Glomerular visceral epithelial cell (primary cell): ENCODE data around the gene ARHGEF11.

ENCODE experiments used
- DNase-seq: peaks from one replicate; pipeline ENCODE4 v3.0.0-alpha.2; 2016; ENCODE audit errors: extremely low spot score

Gene ARHGEF11

DNA sequence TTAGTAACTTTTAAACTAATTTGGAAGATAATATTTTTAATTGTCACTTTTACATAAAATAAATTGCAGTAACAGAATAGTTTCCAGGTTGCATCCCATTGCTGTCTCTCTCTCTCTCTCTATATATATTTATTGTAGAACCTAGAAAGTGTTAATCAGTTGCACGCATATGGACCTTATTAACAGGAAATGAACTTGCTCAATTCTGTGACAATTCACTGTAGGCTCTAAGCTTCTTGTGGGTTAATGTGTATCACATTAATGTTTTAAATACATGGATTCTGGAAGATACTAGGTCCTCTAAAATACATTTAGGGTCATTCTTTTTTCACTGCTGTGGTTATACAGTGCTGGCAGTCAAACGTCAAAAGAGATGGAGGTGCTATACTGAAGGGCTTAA is 92.0 kb downstream of the ARHGEF11 start:
- no peak for DNase-seq

- DNase-seq, result no peak
Measured at GRCh38 chr1:156951371-156951770, 94.2 kb downstream of the ARHGEF11 start.

GRCh38 chr1:156949127-156949526 is 96.4 kb downstream of the ARHGEF11 start:
- no peak for DNase-seq

DNA sequence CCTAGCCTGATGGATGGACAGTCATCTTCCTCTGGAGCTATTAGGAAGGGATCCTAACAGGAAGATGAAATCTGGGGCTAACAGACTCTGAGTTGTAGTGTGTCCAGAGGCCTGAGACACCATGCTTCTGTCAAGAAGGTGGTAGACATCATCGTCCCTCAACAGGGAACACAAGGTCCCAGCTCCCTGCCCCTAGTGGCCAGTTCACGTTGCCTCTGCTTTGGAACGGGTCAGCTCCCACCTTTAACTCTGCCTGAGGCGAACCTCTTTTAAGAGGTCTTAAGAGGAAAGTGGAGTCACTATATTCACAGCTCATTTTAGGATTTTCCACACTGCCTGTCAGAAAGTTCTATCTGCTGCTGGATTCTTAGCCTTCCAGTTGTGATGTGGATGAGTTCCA is 96.8 kb downstream of the ARHGEF11 start:
- no peak for DNase-seq

DNA sequence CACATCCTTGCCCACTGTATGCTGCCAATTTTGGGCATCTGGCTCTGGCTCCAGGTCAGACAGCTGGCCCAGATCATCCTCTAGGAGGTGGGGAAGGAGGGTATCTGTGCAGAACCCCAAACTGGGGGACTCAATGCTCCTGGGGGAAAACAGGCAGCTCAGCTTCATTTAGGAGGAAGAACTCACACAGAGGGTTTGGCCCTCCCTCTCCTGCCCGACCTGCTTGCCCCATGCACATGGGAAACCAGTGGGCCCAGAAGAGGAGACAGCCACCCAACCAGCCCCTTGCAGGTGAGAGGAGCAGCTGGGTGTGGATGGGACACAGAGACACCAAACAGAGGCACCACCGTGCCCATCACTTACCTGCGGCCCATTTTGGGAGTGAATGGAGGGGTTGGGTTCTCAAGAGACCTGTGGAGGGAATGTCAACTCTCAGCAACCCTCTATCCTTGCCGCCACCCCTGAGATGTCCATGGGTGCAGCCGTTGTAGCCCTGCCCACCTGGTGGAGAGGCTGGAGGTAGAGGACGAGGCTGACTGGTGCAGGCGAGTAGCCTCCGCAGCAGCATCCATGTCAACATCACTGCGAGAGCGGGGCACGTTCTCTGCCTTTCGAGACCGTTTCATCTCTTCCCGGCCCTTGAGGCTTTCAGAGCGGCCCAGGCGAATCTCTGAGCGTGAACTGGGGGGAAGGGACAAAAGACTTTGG is 97.6 kb downstream of the ARHGEF11 start:
- DNase-seq, result no peak

DNA sequence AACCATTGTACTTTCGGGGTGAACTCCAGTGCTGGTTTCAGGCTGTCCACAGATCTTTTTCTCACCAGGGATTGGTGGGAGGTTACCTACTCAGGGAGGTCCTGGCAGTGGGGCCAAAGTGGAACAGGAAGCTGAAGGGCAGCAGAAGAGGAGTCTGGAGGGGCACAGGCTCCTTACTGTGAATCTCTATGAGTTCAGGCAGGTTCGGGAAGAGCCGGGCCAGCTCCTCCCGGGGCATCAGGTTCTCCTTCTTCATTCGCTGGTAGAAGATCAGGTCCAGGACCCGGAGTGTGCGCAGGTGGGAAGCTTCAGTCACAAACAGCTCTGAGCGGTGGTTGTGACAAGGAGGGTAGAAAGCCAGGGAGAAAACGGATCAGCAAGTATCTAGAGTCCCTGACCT is 98.4 kb downstream of the ARHGEF11 start:
- DNase-seq, result no peak

GRCh38 chr1:156945881-156946661 is 99.5 kb downstream of the ARHGEF11 start:
- no peak for DNase-seq

- no peak for DNase-seq
Measured at GRCh38 chr1:156944848-156945247, 100.7 kb downstream of the ARHGEF11 start.

DNA sequence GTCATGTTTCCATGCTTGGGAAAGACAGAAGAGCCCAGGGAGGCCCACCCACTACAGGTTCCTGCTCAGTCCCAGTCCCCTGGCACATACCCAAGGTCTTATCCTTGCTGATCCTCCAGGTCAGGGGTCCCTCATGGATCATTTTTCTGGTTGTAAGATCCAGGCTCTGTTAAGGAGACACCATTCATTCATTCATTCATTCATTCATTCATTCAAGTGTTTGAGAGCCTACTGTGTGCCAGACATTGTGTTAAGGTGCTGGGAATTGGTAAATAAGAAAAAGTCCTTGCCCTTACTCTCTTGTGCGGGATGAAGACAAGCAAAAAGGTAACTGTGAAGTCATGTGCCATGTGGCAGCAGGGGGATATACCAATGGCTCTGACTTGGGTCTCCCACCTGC is 101.3 kb downstream of the ARHGEF11 start:
- no peak for DNase-seq

DNA sequence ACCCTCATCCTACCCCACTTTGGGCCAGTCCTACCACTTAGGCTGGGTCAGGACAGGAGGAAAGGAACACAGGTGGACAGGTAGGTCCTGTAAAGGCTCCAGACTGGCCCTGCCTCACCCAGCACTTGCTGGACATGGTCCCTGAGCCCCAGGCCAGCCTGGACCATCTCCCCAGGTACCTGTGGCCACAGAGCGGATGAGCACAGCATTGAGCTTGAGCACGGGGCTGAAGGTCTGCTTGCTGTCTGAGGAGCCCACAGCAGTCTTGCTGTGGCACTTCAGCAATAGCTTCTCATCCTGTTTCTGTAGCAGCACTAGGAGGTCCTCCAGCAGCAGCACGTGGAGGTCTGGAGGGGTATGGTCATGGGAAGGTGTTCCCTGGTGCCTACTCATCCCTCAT is 101.8 kb downstream of the ARHGEF11 start:
- DNase-seq, result no peak

- no peak for DNase-seq
Measured at GRCh38 chr1:156942576-156942975, 103.0 kb downstream of the ARHGEF11 start.

DNA sequence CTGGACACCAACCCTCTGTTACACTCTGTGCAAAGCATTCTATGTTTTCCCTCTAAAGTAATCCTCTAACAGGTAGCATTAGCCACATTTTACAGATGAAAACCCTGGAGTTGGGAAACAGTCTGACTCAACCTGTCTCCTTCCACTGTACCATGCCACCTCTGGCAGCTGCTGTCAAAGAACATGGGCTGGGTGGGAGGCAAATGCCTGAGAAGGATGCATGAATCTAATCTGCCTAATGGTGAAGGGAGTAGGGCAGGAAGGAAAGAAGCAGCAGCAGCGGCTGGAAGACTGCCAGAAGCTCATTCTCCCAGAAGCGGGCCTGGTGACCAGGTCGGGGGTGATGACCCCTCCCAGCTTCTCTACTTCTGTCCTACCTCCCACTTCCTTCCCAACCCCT is 103.4 kb downstream of the ARHGEF11 start:
- no peak for DNase-seq

DNA sequence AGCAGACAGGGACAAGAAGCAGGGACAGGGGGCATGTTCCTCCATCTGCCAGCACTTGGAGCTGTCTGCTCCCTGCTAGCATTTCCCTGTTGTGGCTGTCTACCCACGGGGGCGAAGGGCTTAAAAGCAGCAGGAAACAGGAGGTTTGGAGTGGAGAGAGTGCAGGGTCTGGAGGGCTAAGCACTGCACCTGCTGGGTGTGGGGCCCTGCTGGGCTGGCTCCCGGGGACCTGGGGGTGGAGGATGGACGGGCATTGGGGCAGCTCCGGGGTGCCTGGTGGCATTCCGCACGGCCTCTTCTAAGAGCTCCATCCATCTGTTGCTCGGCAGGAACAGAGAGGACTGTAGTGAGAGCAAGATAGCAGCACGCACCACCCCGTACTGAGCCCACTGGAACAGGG is 103.9 kb downstream of the ARHGEF11 start:
- DNase-seq, result no peak

GRCh38 chr1:156939786-156940334 is 105.7 kb downstream of the ARHGEF11 start:
- no peak for DNase-seq

- DNase-seq, result no peak
Measured at GRCh38 chr1:156938813-156939212, 106.7 kb downstream of the ARHGEF11 start.

DNA sequence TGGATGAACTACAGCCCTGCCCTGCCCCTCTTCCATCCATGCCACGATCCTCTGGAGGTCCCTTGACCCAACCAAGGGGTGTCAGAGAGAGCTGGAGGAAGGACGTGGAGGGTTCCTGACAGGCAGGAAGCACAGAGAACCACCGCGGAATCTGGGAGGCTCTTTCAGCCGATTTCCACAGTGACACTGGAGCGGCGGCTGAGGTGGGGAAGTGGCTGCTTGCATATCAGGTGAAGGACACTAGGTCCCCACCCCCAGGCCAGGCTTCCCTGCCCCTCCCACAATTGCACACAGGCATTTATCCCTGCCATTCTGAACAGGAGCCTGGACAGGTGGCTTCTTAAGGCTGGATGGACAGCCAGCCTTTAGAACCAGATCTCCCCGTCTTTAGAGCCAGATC is 107.7 kb downstream of the ARHGEF11 start:
- no peak for DNase-seq

DNA sequence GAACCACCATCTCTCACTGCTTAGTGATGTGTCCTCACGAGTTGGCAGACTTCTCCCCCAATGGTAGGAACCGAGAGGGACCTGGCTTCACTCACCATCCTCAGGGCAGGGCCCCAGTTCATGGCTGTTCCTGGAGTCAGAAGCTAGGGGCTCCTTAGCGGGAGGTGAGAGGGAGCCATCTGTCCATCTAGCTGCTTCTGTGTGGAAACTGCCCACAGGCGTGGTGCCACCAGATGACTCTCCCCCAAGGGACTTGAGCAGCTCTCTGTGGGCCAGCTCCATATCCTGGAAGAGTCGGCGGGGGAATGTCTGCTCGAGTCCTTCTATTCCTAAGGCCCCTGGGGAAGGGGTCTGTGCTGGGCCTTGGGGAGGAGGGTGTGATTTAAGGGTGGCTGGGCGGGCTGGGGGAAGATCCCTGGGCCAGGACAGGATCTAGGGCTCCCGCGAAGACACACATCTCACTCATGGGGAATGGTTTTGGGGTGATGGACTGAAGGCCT is 108.8 kb downstream of the ARHGEF11 start:
- no peak for DNase-seq

DNA sequence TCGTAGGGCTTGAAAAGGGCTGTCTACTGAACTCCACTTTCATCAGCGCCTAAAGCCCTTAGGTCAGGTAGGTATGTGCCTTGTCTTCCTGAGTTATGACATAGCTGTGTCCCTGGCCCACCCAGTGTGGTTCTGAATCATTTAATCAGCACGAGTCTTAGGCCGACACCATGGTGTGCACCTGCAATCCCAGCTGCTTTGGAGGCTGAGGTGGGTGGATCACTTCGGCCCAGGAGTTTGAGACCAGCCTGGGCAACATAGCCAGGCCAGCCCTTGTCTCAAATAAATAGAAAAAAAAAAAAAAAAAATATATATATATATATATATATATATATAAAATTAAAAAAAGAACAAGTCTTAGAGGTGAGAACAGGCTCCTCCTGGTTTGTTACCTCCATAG is 109.4 kb downstream of the ARHGEF11 start:
- no peak for DNase-seq

GRCh38 chr1:156935505-156936128 is 109.9 kb downstream of the ARHGEF11 start:
- DNase-seq, result no peak

GRCh38 chr1:156933136-156933535 is 112.4 kb downstream of the ARHGEF11 start:
- no peak for DNase-seq

DNA sequence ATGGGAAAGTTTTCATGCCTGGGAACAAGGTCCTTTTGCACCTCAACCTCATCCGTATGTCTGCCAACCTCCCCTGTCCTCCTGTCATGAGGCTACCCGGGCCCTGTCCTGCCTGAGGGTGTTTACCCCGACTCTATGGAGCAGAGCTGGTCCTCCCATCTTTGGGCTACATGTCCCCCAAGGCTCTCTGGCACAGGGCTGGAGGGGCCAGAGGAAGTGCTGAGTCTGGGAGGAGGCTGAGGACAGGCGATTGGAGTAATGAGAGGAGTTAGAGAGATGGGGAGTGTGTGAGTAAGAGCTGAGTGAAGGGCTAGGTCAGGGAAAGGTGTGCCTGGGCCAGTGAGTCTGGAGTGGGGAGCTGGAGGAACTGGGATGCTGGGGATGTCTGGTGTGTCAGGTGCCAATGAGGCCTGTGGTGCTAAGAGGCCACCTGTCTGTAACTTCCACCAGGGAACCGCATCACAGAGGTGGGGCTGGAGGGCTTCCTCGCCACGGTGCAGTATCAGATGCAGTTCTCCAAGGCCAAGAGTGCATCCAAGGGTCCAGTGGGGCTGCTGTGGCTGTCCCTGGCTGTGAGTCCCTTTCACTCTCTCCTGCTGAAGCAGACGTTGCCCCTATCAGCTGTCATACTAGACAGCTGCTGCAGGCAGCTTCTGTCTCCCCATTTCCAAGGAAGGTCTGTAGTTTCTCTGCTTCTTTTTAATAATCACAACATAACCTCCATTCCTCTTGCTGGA is 113.4 kb downstream of the ARHGEF11 start:
- no peak for DNase-seq
